ENCODE data around the gene CD36. TPM values are rescaled to one million over a fixed set of nuclear protein-coding genes. Genes with fewer than 3 reads are reported as not detected.

CD36 gene
- total RNA-seq, 1 experiment from 2014 or later: 0.46 TPM

DNA sequence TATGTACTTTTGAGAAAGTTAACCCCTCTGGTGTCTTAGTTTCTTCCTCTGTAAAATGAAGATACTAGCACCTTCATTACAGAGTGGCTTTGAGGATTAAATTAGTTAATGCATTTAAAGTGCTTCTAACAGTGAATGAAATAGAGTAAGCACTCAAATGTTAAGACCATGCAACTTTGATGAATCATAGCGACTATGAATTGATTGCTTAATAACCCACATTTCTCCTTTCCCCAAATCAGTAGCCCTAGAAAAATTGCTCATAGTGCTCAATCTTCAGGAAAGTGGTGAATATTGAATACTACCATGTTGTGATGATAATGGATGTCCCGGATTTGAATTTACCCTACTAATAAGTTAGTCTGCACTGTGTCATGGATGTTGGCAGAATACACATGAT lies 48.1 kb downstream of the CD36 start:
- ChIA-PET CTCF (no interaction called here), POLR2A (no interaction called here)
- H3K27ac ChIP-seq (ENCODE audit: low read length): no peak overlapping the region
- TF ChIP-seq, protein P1, sequence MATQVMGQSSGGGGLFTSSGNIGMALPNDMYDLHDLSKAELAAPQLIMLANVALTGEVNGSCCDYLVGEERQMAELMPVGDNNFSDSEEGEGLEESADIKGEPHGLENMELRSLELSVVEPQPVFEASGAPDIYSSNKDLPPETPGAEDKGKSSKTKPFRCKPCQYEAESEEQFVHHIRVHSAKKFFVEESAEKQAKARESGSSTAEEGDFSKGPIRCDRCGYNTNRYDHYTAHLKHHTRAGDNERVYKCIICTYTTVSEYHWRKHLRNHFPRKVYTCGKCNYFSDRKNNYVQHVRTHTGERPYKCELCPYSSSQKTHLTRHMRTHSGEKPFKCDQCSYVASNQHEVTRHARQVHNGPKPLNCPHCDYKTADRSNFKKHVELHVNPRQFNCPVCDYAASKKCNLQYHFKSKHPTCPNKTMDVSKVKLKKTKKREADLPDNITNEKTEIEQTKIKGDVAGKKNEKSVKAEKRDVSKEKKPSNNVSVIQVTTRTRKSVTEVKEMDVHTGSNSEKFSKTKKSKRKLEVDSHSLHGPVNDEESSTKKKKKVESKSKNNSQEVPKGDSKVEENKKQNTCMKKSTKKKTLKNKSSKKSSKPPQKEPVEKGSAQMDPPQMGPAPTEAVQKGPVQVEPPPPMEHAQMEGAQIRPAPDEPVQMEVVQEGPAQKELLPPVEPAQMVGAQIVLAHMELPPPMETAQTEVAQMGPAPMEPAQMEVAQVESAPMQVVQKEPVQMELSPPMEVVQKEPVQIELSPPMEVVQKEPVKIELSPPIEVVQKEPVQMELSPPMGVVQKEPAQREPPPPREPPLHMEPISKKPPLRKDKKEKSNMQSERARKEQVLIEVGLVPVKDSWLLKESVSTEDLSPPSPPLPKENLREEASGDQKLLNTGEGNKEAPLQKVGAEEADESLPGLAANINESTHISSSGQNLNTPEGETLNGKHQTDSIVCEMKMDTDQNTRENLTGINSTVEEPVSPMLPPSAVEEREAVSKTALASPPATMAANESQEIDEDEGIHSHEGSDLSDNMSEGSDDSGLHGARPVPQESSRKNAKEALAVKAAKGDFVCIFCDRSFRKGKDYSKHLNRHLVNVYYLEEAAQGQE (IDR thresholded peaks at IDR 0.05; ENCODE audit: insufficient read depth in 1 of 2, low read depth in 2 of 2, low read length in 1 of 2): no peak
- TF ChIP-seq POLR2AphosphoS5 (IDR thresholded peaks at IDR 0.05; ENCODE audit: low read depth, low read length): no peak
- TF ChIP-seq SIN3A (IDR thresholded peaks at IDR 0.05; ENCODE audit: borderline replicate concordance, insufficient read depth, low read depth, low read length): no peak
- TF ChIP-seq TCF7L2 (IDR thresholded peaks at IDR 0.05; ENCODE audit: low read depth, low read length): no peak
- TF ChIP-seq, protein P2, sequence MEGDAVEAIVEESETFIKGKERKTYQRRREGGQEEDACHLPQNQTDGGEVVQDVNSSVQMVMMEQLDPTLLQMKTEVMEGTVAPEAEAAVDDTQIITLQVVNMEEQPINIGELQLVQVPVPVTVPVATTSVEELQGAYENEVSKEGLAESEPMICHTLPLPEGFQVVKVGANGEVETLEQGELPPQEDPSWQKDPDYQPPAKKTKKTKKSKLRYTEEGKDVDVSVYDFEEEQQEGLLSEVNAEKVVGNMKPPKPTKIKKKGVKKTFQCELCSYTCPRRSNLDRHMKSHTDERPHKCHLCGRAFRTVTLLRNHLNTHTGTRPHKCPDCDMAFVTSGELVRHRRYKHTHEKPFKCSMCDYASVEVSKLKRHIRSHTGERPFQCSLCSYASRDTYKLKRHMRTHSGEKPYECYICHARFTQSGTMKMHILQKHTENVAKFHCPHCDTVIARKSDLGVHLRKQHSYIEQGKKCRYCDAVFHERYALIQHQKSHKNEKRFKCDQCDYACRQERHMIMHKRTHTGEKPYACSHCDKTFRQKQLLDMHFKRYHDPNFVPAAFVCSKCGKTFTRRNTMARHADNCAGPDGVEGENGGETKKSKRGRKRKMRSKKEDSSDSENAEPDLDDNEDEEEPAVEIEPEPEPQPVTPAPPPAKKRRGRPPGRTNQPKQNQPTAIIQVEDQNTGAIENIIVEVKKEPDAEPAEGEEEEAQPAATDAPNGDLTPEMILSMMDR (IDR thresholded peaks at IDR 0.05): no peak
- ATAC-seq: no peak
- in situ Hi-C loops (cut with HindIII; ENCODE audit: low pct_unique_long_range_greater_than_20kb, low sequenced_read_pairs) (no loop called here), intact Hi-C loops (cut with micrococcal nuclease; ENCODE audit: unreplicated experiment) (no loop called here)
- no peak for DNase-seq (ENCODE audit: low read depth, low spot score)
- H3K4me1 ChIP-seq (ENCODE audit: control insufficient read depth, insufficient read depth, low read length): no peaks in the 10 kb centered on the region
- no peaks in the 10 kb centered on the region for H3K27me3 ChIP-seq (ENCODE audit: control insufficient read depth, insufficient read depth, low read length)
- H3K36me3 ChIP-seq (ENCODE audit: control insufficient read depth, insufficient read depth, low read length): no peaks in the 10 kb centered on the region
- H3K4me3 ChIP-seq (ENCODE audit: low read depth in 2 of 2, low read length in 2 of 2): no peak overlapping the region
- H3K9me3 ChIP-seq (ENCODE audit: control insufficient read depth, insufficient read depth, low read depth, low read length): no peaks in the 10 kb centered on the region
- BruUV-seq (replicated peaks): no TSS peak

DNA sequence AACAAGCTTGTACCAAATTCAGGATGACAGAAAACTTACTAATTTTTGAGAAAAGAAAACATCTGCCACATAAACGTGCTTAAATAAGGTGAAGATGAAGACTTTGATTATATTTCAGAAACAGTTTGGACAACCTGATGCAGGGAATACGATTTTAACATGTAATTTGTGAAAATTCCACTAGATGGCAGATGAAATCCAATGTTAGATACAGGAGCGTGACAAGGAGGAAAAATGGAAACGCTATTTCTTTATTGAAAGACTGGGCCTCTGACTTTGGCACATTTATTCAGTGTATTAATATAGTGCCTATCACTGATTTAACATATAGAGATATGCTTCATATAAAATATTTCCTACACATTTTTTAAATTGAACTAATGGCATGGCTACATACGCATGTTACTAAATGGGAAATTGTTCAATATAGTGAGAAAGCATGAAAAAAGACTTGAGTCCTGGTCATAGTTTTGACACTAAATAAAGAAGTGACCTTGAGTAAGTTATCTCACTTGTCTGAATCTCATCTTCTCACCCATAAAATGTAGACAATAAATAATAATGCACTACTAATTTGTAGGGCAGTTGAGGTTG lies 60.7 kb downstream of the CD36 start:
- no peaks in the 10 kb centered on the region for H3K36me3 ChIP-seq (ENCODE audit: control insufficient read depth, insufficient read depth, low read length)
- DNase-seq (ENCODE audit: low read depth, low spot score) (peak; percentile 78), ATAC-seq (peak; percentile 91)
- ChIA-PET POLR2A (no interaction called here), CTCF (no interaction called here)
- BruUV-seq (replicated peaks): no TSS peak
- peaks cover 21% of the 10 kb centered on the region for H3K4me1 ChIP-seq (ENCODE audit: control insufficient read depth, insufficient read depth, low read length)
- H3K9me3 ChIP-seq (ENCODE audit: control insufficient read depth, insufficient read depth, low read depth, low read length): no peaks in the 10 kb centered on the region
- no peak overlapping the region for H3K4me3 ChIP-seq (ENCODE audit: low read depth in 2 of 2, low read length in 2 of 2)
- TF ChIP-seq, protein P2 (IDR thresholded peaks at IDR 0.05): peak; percentile 56; the same call in 1 of the 2 replicates
- TF ChIP-seq TCF7L2 (IDR thresholded peaks at IDR 0.05; ENCODE audit: low read depth, low read length): no peak
- TF ChIP-seq, protein P1 (IDR thresholded peaks at IDR 0.05; ENCODE audit: insufficient read depth in 1 of 2, low read depth in 2 of 2, low read length in 1 of 2): no peak
- TF ChIP-seq POLR2AphosphoS5 (IDR thresholded peaks at IDR 0.05; ENCODE audit: low read depth, low read length): no peak
- H3K27ac ChIP-seq (ENCODE audit: low read length): peak overlapping the region; percentile 87
- no peaks in the 10 kb centered on the region for H3K27me3 ChIP-seq (ENCODE audit: control insufficient read depth, insufficient read depth, low read length)
- in situ Hi-C loops (cut with HindIII; ENCODE audit: low pct_unique_long_range_greater_than_20kb, low sequenced_read_pairs) (no loop called here), intact Hi-C loops (cut with micrococcal nuclease; ENCODE audit: unreplicated experiment) (loop anchor here (2.0 kb wide), 2 partner anchors 220 to 772 kb away; partner anchors contain the start of gene SEMA3C)

Measured in Panc1 (cell line).